GM19328 (cell line): ENCODE data around the gene UXS1.

ENCODE experiments used
- ATAC-seq: cut with Tn5 transposase; IDR thresholded peaks from one replicate; pipeline ENCODE4 v1.9.1; 2021; ENCODE audit warnings: mild to moderate bottlenecking, moderate library complexity; ENCODE audit not compliant: unreplicated experiment

UXS1 gene

DNA sequence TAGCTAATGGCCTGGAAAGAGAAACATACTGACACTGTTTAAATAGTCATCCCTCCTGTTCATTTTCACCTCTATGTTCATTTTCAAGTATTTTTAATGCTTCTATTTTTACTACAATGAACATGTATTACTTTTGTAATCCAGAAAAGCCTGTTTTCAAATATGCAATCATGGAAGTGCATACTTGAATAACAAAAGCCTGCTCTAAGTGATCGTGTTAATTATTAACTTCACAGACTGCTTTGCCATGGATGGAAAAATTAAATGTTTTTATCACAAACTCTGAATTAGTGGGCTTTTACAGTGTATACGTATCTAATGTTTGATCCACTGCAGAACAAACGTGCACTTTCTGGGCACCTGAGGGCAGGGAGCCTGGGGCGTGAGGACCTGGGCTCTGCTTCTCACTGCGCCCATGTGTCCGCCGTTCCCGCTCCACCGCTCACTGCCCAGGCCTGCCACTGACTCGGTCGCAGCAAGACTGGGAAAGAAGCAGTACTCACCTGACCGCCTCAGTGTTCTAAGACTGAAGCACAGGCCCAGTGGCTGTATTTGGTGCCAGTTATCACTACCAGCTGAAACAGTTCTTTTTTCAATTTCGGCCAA, 80.6 kb downstream of the UXS1 start:
- ATAC-seq = no peak

DNA sequence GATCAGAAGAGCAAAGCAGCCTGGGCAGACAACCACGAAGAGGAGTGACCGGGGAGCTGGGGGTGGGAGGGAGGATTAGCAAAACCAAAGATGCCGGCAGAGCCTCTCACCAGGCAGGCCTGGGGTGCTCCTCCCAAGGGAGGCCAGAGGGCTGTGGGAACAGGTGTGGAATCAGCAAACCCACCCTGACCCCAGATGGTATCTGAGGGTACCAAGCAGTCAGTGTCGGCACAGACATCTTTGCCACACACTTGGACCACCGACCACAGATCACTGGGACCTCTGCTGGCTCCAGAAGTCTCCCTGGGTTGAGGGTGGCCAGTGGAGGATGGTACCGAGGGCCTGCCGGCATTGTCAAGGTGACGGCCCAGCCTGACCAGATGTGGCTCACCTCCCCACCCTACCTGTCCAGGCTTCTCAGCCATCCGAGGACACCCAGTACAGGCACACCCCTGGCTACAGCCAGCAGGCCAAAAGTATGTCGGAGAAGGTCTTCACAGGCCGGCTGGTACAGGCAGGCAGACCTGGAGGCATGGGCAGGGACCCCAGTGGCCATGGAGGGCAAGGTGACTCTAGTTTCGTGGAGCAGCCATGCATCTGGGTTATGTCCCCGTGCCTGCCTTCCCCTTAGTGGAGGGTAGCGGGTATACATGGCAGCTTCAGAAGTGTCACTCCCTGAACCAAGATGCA, 82.1 kb downstream of the UXS1 start:
- ATAC-seq = no peak

DNA sequence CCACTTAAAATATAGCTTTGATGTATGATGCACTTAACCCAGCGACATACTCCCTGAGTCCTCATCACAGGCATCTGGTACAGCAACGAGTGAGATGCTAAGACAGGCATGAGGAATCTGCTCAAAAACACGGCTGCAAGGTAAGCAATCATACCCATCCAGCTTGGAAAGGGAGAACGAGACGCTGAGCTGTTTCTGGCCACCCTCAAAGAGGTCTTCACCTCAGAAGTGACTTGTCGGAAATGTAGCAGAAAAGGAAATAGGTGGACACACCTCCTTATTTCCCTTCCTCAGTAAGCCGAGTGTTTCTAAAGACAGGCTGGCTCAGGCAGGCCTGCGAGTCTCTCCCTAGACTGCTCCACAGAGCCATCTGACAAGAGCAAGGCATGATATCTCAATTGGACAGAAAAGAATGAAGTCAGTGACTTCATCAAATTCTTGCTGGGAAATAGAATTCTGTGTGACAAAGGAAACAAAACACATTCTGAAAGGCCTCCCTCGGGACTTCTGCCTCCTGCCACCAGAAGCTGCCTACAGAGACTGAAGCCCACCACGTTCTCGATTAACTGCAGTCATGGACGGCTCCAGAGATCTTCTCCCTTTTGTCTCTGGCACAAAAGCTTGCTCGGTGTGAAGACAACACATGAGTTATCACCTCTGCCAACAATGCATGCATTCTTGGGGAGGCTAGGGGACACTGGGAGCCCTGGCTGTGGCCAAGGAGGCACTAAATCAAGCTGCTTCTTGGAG, 84.3 kb downstream of the UXS1 start:
- no peak for ATAC-seq

DNA sequence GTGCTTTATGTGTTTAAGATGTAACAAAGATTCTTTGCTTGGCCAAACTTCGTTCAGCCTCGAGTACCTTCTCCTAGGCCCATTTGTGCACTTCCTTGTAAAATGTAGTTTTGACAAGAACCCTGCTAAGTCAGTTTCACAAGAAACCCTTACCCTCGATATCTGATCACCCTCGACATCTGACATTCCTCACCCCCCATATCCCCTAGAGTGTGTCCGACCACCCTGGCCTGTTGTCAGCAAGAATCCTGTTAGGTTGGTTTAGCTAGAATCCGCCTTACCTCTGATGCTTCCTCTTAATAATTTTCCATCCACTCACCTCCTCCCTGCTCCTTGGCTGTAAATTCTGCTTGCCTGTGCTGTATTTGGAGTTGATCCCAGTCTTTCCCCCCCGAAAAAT, 85.3 kb downstream of the UXS1 start:
- no peak for ATAC-seq

DNA sequence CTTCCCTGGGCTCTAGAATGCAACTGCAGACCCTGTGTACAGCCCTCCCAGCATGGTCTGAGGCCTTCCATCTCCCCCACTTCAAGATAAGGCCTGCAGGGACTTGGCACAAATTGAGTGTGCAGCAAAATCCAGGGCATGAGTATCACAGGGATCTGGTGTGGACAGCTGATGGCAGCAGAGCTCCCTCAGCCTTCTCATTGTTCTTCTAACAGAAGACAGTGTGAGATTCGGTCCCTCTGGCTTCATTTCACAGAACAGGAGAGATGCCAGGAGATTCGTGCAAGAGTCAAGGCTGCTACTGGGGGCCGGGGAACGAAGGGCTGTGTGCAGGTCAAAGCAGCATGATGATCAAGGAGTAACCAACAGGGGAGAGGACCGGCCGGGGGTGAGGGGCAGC, 85.8 kb downstream of the UXS1 start:
- no peak for ATAC-seq

DNA sequence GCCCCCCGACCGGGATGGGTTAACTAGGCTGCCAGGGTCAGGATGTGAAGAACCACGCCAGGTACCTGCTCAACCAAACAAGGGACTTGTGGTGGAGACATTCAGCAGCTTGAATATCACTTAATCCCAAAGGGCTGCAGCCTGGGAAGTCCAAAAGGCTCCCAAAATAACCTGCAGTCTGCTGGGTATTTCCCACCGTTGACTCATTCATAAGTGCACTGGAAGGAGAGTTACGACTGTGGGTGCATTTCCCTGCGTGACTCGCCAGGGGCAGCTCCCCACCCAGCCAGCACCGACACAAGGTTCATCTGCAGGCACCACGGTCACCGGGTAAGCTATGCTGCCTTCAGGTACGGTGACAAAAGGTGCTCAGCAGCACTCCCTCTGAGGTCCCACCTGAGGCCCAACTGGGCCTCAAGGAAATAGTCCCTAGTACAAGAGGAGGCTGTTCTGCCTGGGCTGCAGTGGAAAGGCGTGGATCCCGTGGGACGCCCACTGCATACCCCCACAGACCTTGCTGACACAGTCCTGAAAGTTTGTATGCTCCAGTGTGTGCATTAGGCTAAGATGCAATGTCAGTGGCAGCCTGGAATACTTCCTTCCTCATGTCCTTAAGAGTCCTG, 86.5 kb downstream of the UXS1 start:
- peak; percentile 50 for ATAC-seq

DNA sequence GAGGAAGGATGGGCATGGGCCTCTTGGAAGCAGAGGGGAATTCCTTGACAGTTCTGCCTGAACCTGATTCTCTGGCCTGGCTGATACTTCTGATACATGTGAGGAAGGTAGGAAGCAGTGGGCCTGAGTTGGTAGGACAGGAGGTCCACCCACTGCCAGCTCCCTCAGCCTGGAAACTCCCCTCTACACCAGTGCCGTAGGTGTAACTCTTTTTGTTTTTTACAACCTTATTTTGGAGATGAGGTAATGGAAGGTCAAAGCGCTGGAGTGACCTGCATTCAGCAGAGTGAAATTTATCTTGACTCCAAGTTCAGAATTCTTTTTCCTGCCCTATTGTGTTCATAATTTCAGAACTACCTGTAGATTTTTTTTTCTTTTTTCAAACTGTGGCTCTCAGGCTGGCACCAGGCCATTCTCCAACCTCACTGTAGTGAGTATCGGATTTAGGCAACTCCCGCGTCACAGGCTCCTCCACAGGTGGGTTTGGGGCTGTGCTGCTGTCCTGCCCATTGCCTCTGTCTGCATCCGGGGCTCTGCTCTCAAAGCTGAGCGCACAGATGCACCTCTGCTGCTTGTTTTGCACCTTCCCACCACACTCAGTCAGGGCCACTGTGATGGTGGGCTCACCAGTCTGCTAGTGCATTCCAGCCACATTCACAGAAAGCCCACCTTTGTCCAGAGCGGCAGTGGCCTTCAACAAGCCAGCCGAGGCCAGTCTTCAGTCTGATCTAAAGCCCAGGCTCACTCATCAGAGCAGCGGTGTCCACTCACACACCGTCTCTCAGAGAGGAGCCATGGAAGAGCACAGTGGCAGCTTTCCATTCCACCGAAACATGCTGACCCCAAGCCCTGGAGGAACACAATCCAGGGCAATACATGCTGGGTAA, 87.2 kb downstream of the UXS1 start:
- ATAC-seq = no peak

DNA sequence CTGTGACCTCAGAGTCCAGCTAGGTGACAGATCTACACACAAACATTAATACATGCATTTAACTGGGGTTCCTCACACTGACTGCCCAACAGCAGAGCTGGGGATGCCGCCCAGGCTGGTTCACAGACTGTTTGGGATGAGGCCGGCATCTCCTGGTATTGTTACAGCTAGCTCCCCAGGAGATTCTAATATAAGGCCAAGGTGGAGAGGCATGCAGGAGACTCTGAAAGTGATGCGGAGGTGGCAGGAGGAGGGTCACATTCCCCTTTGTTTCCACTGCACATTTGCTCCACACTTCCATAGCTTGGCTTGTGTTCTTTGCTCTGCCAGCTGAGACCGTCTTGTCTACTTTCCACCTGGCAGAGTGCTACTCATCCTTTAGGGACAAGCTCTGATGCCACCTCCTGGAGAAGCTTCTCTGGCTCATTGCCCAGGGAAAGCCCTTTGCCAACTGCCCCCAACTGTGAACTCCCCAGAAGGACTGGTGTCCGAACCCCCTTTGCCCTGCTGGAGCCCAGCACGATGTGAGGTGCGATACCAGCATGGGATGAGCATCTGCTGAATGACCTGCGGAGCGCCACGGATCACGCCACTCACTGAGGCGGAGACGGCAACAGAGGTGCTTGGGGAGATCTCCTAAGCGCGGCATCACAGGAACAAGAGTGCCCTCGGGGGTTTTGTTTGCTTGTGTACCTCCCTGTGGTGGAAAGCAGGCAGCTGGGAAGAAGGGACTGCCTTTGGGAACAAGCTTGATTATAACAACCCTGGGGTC, 88.8 kb downstream of the UXS1 start:
- ATAC-seq = no peak

DNA sequence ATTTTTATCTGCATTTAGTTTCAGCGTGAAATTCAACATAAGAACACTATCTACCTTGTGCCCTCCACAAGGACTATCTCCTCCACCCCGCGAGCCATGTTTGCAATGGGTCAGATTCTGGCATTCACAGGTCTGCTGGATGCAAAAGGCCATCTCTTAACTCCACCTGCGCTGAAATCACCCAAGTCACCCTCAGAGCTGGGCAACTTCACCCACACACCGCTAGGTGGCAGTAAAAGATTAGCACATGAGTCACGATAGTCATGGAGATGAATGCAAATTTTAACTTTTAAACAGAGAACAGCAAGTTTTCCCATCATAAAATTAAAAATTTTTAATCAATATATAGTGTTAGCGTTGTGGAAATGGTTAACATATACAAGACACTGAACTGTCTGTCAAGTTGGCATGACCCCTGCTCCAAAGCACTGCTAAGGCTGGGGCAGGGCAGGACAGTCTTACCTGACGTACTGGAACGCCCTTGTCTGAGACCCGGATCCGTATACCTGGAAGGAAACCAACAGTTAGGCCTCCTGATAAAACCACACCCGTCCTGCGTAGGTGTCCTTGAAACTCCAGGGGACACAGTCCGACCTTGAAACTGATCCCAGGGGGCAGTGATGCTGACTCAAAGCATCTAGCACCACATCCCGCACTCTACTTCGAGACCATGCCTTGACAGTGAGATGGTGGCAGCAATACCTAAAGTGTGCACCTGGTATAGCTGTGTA, 89.6 kb downstream of the UXS1 start:
- ATAC-seq = peak; percentile 51

DNA sequence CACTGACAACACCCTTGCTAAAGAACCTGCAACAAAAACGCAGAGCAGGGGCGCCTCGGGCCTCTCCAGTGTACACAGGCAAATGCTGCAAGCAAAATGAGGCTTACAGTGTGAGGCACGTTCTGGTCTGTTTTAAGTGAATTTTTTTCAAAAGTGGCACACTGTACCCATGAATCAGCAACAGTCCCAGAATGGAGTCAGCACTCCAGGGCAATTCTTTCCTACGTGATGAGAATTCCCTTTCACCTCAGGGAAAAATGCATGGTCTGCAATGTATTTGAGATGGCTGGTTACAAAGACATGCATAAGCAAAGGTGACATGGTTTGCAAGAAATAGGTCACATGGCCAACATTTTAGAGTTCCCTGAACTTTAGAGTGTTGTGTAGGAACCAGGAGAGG, 94.4 kb downstream of the UXS1 start:
- ATAC-seq = no peak

DNA sequence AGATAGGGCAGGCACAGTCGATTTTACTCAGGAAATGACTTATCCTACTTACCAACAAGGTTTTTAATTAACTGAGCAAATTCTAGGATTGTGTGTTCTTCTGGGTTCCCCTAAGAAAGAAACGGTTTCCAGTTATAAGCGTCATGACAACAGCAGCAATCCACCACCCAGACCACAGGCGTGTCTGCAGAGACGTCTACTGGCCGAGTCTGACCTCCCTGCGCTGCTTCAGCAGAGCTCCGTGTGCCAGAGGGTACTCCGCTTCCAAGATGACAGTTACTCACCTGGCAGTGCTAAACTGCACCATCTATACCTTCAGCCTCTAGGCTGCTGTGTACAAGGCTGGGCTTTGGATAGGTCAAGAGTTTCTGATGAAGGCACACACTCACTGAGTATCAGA, 95.4 kb downstream of the UXS1 start:
- ATAC-seq = no peak

DNA sequence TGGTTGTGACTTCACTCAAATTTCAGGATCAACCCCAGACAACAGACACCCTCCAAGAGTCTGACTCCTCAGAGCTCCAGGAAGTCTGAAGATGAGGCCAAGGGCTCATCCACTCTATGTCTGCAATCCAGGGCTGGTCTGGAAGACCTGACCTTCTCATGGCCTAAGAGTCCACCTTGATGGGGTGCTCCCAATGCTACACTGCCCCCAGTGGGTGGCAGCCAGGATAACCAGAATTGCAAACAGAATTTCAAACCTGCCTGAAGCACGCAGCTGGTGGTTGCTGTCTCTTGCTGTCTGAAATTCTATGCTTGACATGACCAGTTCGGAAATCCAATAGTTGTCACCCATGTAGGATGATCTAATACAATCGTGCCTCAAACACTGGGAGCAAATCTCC, 96.0 kb downstream of the UXS1 start:
- no peak for ATAC-seq

DNA sequence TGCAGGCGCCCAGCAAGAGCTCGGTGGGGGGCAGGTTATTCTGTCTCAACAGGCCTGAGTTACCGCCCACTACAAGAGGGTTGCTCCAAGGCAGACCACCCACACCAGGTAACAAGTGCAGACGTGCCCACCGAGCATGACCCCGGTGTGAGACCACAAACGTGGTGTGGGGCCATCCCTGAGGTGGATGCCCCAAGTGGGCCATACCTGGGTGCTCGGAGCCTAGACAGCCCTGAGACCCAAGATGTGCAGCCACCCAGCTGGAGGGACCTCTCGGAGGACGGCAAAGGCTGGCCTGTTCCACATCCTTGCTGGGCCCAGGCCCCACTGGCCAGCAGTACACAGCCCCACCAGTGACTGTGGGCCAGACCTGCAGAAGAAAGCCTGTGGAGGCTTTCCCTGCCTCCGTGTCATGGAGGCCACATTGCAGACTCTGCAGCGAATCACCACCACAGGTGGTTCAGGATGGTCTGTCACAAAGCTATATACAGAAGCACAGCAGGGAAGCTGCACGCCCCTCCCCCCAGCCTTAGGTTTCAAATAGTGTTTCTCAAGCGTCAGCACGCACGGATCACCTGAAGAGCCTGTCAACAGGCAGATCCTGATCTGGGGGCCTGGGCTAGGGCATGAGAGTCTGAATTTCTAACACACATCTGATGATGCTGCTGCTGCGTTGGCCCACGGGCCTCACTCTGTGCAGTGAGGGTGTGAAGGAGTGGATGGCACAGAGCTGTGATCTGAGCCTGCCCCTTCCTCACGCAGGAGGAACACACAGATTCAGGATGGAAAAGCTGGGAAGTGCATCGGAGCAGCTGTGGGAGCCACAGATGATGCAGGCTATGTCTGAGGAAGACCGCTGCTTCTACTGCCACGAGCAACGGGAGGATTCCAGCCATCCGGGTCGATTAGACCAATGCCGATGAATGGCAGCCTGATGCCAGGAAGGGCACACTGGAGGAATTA, 96.8 kb downstream of the UXS1 start:
- ATAC-seq = no peak

DNA sequence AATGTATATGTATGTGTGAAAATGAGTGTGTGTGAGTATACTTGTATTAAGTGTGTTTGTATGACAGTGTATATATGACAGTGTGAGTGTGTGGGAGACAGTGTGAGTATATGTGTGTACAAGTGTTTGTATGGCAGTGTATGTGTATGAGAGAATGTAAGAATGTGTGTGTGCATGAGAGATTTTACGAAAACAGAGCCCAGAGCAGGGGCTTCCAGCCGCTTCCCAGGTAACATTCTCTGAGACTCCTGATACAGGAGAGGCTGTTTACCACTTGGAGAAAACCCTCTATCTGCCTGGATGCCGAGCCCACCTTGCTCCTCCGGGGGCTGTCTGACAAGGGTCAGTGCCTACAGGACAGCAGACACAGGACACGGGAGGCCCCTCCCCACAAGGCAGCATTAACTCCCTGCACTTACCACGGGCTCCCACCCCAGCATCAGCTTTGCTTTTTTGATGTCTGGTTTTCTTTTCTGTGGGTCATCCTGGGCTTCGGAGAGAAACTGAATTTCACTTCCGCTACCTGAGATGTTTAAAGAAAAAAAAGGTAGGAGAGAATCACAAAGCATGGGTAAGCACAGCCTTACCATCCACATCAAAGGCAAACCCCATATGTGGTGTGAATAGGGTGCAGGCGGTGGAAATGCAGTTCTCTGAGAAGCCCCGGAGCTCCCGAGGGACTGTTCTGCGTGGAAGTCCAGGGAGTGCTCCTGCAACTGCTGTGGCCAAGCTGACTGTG, 97.6 kb downstream of the UXS1 start:
- ATAC-seq = no peak

DNA sequence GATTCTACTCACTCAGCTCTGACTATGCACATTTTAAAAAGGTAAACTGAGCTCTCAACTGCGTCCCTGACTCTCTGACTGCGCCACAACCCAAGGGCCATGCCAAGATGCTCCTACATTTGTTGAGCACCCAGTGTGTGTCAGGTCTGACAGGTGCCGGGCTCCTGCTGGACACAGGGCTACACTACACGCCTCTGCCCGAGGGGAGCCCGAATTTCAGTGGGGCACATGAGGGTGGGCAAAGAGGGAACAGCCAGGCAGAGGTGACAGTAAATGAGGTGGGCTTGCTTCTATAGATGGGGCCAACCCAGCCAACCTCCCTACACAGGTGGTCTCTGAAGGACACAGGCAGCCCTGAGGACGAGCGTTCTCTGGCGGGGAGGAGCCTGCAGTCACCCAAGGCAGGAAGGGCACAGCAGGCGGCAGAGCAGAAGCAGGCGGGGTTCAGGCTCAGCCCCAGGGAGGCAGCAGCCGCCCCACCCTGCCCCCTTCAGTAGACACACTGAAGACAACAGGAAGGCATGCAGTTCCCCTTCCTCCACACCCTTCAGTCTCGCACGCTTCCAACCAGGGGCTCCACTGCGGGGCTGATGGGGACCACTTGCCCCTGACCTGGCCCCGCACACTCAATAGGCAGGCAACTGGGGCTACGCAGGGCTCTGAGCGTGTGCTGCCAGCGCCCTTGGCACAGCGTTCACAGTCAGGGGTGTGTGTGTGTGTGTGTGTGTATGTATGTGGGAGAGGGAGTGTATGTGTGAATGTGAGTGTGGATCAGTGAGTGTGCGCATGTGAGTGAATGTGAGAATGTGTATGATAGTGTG, 98.4 kb downstream of the UXS1 start:
- no peak for ATAC-seq

DNA sequence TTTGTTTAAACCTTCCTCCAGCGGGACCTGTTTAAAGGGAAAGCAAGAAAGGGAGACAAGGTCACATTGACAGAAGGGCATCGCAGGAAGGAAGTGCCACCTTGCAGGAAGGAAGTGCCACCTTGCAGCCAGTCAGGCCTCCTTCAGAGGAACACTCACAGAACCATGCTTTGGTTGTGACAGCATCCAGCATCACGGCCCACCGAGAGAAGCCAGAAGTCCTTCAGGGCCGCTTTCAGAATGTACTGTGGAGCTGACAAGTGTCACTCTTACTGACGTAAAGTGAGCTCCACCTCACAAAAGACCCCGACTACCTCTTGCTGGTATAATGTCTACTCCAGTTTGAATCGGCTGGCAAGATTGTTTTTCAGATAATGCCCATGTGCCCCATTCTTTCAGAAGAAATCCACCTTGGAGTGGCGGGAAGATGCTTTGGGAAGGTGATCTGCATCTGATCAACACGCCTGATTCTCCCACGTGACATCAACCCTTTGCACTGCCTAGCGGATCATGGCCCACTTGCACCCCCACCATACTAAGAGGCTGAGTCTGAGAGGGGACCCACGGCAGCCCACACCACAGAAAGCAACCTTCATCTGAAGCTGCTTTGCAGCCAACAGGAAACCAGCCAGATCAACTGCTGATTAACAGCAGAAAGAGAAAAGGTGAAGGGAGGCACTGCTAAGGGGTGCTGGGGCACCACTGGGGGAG, 99.8 kb downstream of the UXS1 start:
- ATAC-seq = no peak
